GM10248 (cell line): Measurements from ENCODE around the gene EIF4EBP3.
A peak's percentile ranks its signal among the peaks of the same experiment; 100 is the strongest.

ENCODE experiments used
- CTCF ChIA-PET: fragments of 300-600 bp; sonication (Branson Sonifier 250); formaldehyde crosslinking; extraction: SDS; loops from one replicate; lab custom pipeline; 2021; ENCODE audit warnings: antibody characterized with exemption; lab: Yijun Ruan, JAX
- POLR2A ChIA-PET: fragments of 350-650 bp; sonication (Branson Sonifier 250); formaldehyde crosslinking; extraction: SDS; loops from one replicate; lab custom pipeline; 2020; ENCODE audit warnings: antibody characterized with exemption; lab: Yijun Ruan, JAX
- DNase-seq: peaks from one replicate; pipeline ENCODE4 v3.0.0; 2012; ENCODE audit errors: extremely low spot score
- CTCF ChIP-seq: IDR thresholded peaks from 2 replicates; pipeline ENCODE4 v1.5.1; 2012; ENCODE audit warnings: mild to moderate bottlenecking, low read depth; ENCODE audit errors: extremely low read depth, missing control alignments, control extremely low read depth

The EIF4EBP3 gene

DNA sequence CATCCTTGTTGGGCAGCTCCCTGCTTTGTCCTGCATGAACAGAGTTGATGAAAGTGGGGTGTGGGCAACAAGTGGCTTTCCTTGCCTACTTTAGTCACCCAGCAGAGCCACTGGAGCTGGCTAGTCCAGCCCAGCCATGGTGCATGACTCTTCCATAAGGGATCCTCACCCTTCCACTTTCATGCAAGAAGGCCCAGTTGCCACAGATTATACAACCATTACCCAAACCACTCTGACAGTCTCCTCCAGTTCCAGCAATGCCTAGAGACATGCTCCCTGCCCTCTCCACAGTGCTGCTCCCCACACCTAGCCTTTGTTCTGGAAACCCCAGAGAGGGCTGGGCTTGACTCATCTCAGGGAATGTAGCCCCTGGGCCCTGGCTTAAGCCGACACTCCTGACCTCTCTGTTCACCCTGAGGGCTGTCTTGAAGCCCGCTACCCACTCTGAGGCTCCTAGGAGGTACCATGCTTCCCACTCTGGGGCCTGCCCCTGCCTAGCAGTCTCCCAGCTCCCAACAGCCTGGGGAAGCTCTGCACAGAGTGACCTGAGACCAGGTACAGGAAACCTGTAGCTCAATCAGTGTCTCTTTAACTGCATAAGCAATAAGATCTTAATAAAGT is 21.1 kb downstream of the EIF4EBP3 start:
- ChIA-PET POLR2A (no interaction called here), CTCF (interaction anchor here (1.4 to 5.9 kb wide), 5 partner anchors 8 to 74 kb away, joined by 4 to 25 read pairs (median 6); partner anchors contain the start of genes CD14 and TMCO6)
- no peak for DNase-seq
- no peak for TF ChIP-seq CTCF

- POLR2A ChIA-PET: interaction anchor here (0.9 kb wide), 1 partner anchor 61 kb away, joined by 3 read pairs; no protein-coding TSS in a partner anchor
- TF ChIP-seq CTCF: no peak
- CTCF ChIA-PET: interaction anchor here (0.9 to 5.9 kb wide), 10 partner anchors 8 to 206 kb away, joined by 3 to 25 read pairs (median 6); partner anchors contain the start of genes CD14, EIF4EBP3, IK and NDUFA2
- DNase-seq: peak; percentile 47
Measured at GRCh38 chr5:140569197-140569596, 21.7 kb downstream of the EIF4EBP3 start.

DNA sequence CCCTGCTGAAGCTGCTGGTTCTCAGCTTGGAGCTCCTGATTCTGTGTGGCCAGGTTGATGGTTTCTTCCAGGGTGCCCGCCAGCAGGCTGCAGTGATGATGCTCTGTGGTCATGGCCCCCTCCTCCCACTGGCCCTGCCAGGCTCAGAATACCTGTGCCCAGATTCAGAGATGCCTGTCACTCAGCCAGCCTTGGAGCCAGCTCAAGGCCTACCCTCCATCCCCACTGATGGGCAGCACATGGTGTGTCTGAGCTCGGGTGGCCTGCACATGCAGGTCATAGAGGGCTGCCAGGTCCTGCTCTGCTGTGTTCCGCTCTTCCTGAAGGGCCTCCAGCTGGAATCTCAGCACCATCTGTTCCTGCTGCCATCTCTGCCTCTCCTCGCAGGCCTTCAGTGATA is 22.6 kb downstream of the EIF4EBP3 start:
- POLR2A ChIA-PET: no interaction called here
- TF ChIP-seq CTCF: no peak
- DNase-seq: no peak
- CTCF ChIA-PET: interaction anchor here (1.1 to 5.9 kb wide), 11 partner anchors 7 to 207 kb away, joined by 3 to 25 read pairs (median 6); partner anchors contain the start of genes CD14, EIF4EBP3 and TMCO6

DNA sequence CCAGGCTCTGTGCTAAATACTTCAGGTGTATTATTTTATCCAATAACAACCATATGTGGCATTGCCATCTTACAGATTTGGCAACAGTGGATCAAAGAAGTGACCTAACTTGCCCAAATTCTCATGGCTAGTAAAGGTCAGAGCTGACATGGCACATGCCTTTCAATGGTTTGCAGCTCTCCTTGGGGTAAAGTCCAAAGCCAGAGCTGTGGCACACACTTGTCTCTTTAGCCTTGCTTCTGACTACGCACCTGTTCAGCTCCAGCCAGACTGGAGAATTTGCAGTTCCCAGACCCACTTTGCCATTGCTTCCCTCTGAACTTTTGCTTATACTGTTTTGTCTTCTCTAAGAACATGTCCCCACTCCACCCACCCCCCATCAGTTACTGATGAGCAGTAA is 23.0 kb downstream of the EIF4EBP3 start:
- CTCF ChIA-PET: interaction anchor here (1.1 to 2.8 kb wide), 8 partner anchors 23 to 207 kb away, joined by 3 to 8 read pairs (median 6); partner anchors contain the start of gene EIF4EBP3
- POLR2A ChIA-PET: no interaction called here
- DNase-seq: no peak
- no peak for TF ChIP-seq CTCF

- ChIA-PET CTCF (interaction anchor here (0.9 to 2.8 kb wide), 5 partner anchors 11 to 198 kb away, joined by 3 to 7 read pairs (median 6); no protein-coding TSS in a partner anchor), POLR2A (no interaction called here)
- no peak for DNase-seq
- TF ChIP-seq CTCF: no peak
Measured at GRCh38 chr5:140571105-140571504, 23.6 kb downstream of the EIF4EBP3 start.

DNA sequence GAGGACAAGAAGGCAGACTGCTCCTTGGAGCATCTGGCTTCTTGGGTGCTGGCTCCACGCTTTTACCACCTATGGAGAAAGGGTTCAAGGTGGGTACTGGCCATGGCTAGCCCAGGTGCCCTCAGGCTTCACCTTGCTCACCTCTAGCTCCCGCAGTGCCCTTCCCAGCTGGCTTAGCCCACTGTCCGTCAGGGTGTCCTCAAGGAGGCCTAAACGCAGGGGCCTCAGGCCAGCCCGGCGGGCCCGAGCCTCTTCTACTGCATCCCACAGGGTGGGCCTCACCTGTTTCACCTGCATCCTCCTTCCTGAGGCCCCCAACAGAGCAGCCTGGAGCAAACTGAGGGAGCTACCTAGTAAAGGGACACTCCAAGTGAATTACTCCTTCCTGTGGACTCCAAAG is 26.2 kb downstream of the EIF4EBP3 start:
- TF ChIP-seq CTCF: no peak
- ChIA-PET POLR2A (no interaction called here), CTCF (interaction anchor here (1.2 kb wide), 1 partner anchor 45 kb away, joined by 4 read pairs; no protein-coding TSS in a partner anchor)
- DNase-seq: no peak
